GM23248 (cell line): Measurements from ENCODE around the gene TIMM44. TPM values are rescaled to one million over a fixed set of nuclear protein-coding genes. Genes with fewer than 3 reads are reported as not detected.

ENCODE experiments used
- DNase-seq: peaks from one replicate; pipeline ENCODE4 v3.0.0-alpha.2; 2015
- H2AFZ ChIP-seq: fragments of 200-600 bp; sonication (generic); 2 replicates; pipeline ENCODE4 v1.6.1; 2016; ENCODE audit warnings: antibody characterized with exemption
- H3F3A ChIP-seq: fragments of 200-600 bp; sonication (generic); 2 replicates; pipeline ENCODE4 v1.6.1; 2016; ENCODE audit warnings: mild to moderate bottlenecking, antibody characterized with exemption, mixed run types; ENCODE audit not compliant: insufficient read depth
- H3K27ac ChIP-seq: fragments of 200-600 bp; sonication (generic); 2 replicates; pipeline ENCODE4 v1.5.1; 2016; ENCODE audit warnings: mild to moderate bottlenecking
- H3K27me3 ChIP-seq: fragments of 200-600 bp; sonication (generic); replicated peaks from 2 replicates; pipeline ENCODE4 v1.6.1; 2016; ENCODE audit warnings: mild to moderate bottlenecking; ENCODE audit not compliant: insufficient read depth
- H3K36me3 ChIP-seq: fragments of 200-600 bp; sonication (generic); 2 replicates; pipeline ENCODE4 v1.6.1; 2016; ENCODE audit warnings: low read depth, mild to moderate bottlenecking
- H3K4me1 ChIP-seq: fragments of 200-600 bp; sonication (generic); 2 replicates; pipeline ENCODE4 v1.6.1; 2016; ENCODE audit warnings: mild to moderate bottlenecking; ENCODE audit not compliant: insufficient read depth
- H3K4me2 ChIP-seq: fragments of 200-600 bp; sonication (generic); one replicate; pipeline ENCODE4 v1.6.1; 2016; ENCODE audit warnings: mild to moderate bottlenecking; ENCODE audit not compliant: unreplicated experiment
- H3K4me3 ChIP-seq: fragments of 200-600 bp; sonication (generic); 2 replicates; pipeline ENCODE4 v1.5.1; 2016; ENCODE audit warnings: mild to moderate bottlenecking
- H3K79me2 ChIP-seq: fragments of 200-600 bp; sonication (generic); 2 replicates; pipeline ENCODE4 v1.6.1; 2016; ENCODE audit warnings: mild to moderate bottlenecking; ENCODE audit not compliant: insufficient read depth
- H3K9ac ChIP-seq: fragments of 200-600 bp; sonication (generic); 2 replicates; pipeline ENCODE4 v1.6.1; 2016; ENCODE audit warnings: mild to moderate bottlenecking
- H3K9me2 ChIP-seq: fragments of 200-600 bp; sonication (generic); 2 replicates; pipeline ENCODE4 v1.6.1; 2016; ENCODE audit warnings: mixed run types, mild to moderate bottlenecking, moderate library complexity; ENCODE audit not compliant: insufficient read depth
- H3K9me3 ChIP-seq: fragments of 200-600 bp; sonication (generic); one replicate; pipeline ENCODE4 v1.6.1; 2017; ENCODE audit warnings: low read depth
- H4K20me1 ChIP-seq: fragments of 200-600 bp; sonication (generic); 2 replicates; pipeline ENCODE4 v1.6.0; 2016; ENCODE audit not compliant: insufficient read depth
- EZH2 ChIP-seq: fragments of 200-600 bp; sonication (generic); IDR thresholded peaks from 2 replicates; pipeline ENCODE4 v1.6.1; 2018; ENCODE audit warnings: antibody characterized with exemption, mild to moderate bottlenecking; ENCODE audit not compliant: insufficient read depth, poor library complexity, severe bottlenecking
- EZH2phosphoT487 ChIP-seq: fragments of 200-600 bp; sonication (generic); IDR thresholded peaks from 2 replicates; pipeline ENCODE4 v1.6.1; 2018; ENCODE audit warnings: antibody characterized with exemption, moderate library complexity, mild to moderate bottlenecking, low read depth; ENCODE audit not compliant: insufficient read depth
- WGBS, 2 experiments: methylation state at CpG; one replicate each; pipeline ENCODE4 v1.1.6; 2015 to 2017; ENCODE audit warnings: low lambda C conversion rate in 2 of 2, low coverage in 1 of 2; ENCODE audit errors: missing lambda C conversion rate in 2 of 2; 5-methylcytosine and 5-hydroxymethylcytosine counted together
- in situ Hi-C: fragments of 300-500 bp; cut with MboI; formaldehyde crosslinking; loops from 2 replicates; pipeline ENCODE4 v1.15.0; 2020
- polyA plus RNA-seq: library from polyadenylated mRNA; unstranded; fragments of >200 nt; fragmentation: Nextera tagmentation; extraction: Ambion mirVana; gene quantifications from 2 replicates; pipeline ENCODE4 v1.2.1, GENCODE V29; 2016
- total RNA-seq: library from RNA; depleted of rRNA; stranded (reverse); fragments of >200 nt; shearing (Covaris generic); gene quantifications from 2 replicates; pipeline ENCODE4 v1.2.3, GENCODE V29; 2014

Gene TIMM44
- total and polyA plus RNA-seq, 2 experiments from 2014 or later, result 25.8 to 53.1 TPM

GRCh38 chr19:7888826-7889217 is 54.6 kb downstream of the TIMM44 start:
- peak overlapping the region; percentile 93 for H3K9ac ChIP-seq
- WGBS, 2 experiments, result 64 to 65% methylated on average over 8 of the region's 8 CpGs
- H3K27ac ChIP-seq, result no peak overlapping the region
- H2AFZ ChIP-seq, result peak overlapping the region; percentile 88
- H4K20me1 ChIP-seq, result no peaks in the 10 kb centered on the region
- TF ChIP-seq EZH2phosphoT487 (no peak), EZH2 (no peak)
- H3K9me3 ChIP-seq, result no peaks in the 10 kb centered on the region
- no peaks in the 10 kb centered on the region for H3K36me3 ChIP-seq
- DNase-seq, result no peak
- no peaks in the 10 kb centered on the region for H3F3A ChIP-seq
- H3K9me2 ChIP-seq, result no peaks in the 10 kb centered on the region
- peak overlapping the region; percentile 88 for H3K4me3 ChIP-seq
- no peaks in the 10 kb centered on the region for H3K79me2 ChIP-seq
- no peaks in the 10 kb centered on the region for H3K4me1 ChIP-seq
- H3K4me2 ChIP-seq, result peak overlapping the region; percentile 93
- H3K27me3 ChIP-seq, result no peaks in the 10 kb centered on the region
- in situ Hi-C loops, result no loop called here

GRCh38 chr19:7888145-7888825 is 55.2 kb downstream of the TIMM44 start, which contains the start of gene LRRC8E:
Gene LRRC8E (plus strand): TSS chr19:7888510. CDS start chr19:7895604, 7,094 bp downstream.
- in situ Hi-C loops, result no loop called here
- whole genome bisulfite sequencing, 2 experiments, result 4% methylated on average over 36 to 53 of the region's 53 CpGs
- Histone ChIP-seq H3F3A (no peaks in the 10 kb centered on the region), H3K4me2 (peak within 1 kb of the TSS; percentile 93), H3K27ac (no peak within 1 kb of the TSS), H2AFZ (peak within 1 kb of the TSS; percentile 88), H3K79me2 (no peaks in the 10 kb centered on the region), H4K20me1 (no peaks in the 10 kb centered on the region), H3K27me3 (no peaks in the 10 kb centered on the region), H3K36me3 (no peaks in the 10 kb centered on the region), H3K4me3 (peak within 1 kb of the TSS; percentile 88), H3K4me1 (no peaks in the 10 kb centered on the region), H3K9ac (peak within 1 kb of the TSS; percentile 93), H3K9me2 (no peaks in the 10 kb centered on the region), H3K9me3 (no peaks in the 10 kb centered on the region)
- DNase-seq, result peak; percentile 88
- no peak for TF ChIP-seq EZH2
- no peak for TF ChIP-seq EZH2phosphoT487

- Histone ChIP-seq H2AFZ (peak overlapping the region; percentile 88; the same call in 1 of the 2 replicates), H3K4me3 (peak overlapping the region; percentile 88; the same call in 1 of the 2 replicates), H3K79me2 (no peaks in the 10 kb centered on the region), H4K20me1 (no peaks in the 10 kb centered on the region), H3K36me3 (no peaks in the 10 kb centered on the region), H3K9me2 (no peaks in the 10 kb centered on the region), H3K9ac (peak overlapping the region; percentile 93), H3F3A (no peaks in the 10 kb centered on the region), H3K4me1 (no peaks in the 10 kb centered on the region), H3K9me3 (no peaks in the 10 kb centered on the region), H3K27me3 (no peaks in the 10 kb centered on the region), H3K27ac (no peak overlapping the region), H3K4me2 (peak overlapping the region; percentile 93)
- in situ Hi-C loops, result no loop called here
- no peak for DNase-seq
- TF ChIP-seq EZH2phosphoT487, result no peak
- no peak for TF ChIP-seq EZH2
- 85 to 87% methylated on average over 14 to 16 of the region's 16 CpGs for WGBS, 2 experiments
These were observed 55.9 kb downstream of the TIMM44 start for GRCh38 chr19:7887408-7888144.

- WGBS, 2 experiments, result 88 to 92% methylated on average over 8 of the region's 8 CpGs
- H3K27ac ChIP-seq, result no peak overlapping the region
- no peaks in the 10 kb centered on the region for H3F3A ChIP-seq
- H4K20me1 ChIP-seq, result no peaks in the 10 kb centered on the region
- H3K79me2 ChIP-seq, result no peaks in the 10 kb centered on the region
- no peaks in the 10 kb centered on the region for H3K27me3 ChIP-seq
- H3K4me2 ChIP-seq, result no peak overlapping the region
- H3K9me2 ChIP-seq, result no peaks in the 10 kb centered on the region
- H3K36me3 ChIP-seq, result no peaks in the 10 kb centered on the region
- in situ Hi-C loops, result no loop called here
- H3K4me1 ChIP-seq, result no peaks in the 10 kb centered on the region
- H3K4me3 ChIP-seq, result no peak overlapping the region
- H3K9me3 ChIP-seq, result no peaks in the 10 kb centered on the region
- no peak overlapping the region for H2AFZ ChIP-seq
- DNase-seq, result no peak
- TF ChIP-seq EZH2phosphoT487, result no peak
- TF ChIP-seq EZH2, result no peak
- H3K9ac ChIP-seq, result no peak overlapping the region
These were observed 57.6 kb downstream of the TIMM44 start for GRCh38 chr19:7885818-7886217.
